ENCODE results near the gene MARCHF3.
"Not testable (repeated sequence)": the region's sequence is repeated elsewhere in the genome, so short reads cannot be mapped to it uniquely, and the experiment has no call there.

MARCHF3 gene

GRCh38 chr5:126917918-126918614, 112.3 kb downstream of the MARCHF3 start:
- DNase-seq (ENCODE audit: low spot score) = peak; percentile 53

GRCh38 chr5:126915496-126915895, 114.9 kb downstream of the MARCHF3 start:
- DNase-seq (ENCODE audit: low spot score) = no peak

DNA sequence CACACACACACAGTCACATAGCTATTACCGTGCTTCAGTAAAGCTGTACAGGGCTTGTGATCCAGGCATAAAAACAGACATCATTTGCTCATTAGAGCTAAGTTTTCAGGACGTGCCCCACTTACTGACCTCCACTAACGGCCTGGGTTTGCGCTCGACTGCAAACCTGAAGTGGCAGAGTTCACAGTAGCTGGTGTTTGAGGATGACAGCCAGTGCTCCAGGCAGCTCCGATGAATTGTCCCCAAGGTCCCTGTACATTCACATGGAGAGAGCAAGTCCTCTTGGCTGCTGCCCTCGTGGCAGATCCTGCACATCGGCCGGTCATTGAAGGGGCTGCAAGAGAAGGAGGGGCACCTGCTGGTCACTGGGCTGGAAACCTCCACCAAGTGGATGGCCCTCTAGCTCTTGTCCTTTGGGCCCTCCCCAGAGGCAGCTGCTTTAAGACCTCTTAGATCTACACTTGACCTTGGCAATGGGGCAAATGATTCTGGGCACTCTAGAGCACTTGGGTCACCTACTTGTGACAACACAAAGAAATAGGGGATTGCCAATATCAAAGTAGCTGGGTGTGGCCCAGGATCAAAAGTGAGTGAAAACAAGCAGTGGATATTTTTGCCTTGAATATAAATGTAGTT, 115.4 kb downstream of the MARCHF3 start:
- no peak for DNase-seq (ENCODE audit: low spot score)

DNA sequence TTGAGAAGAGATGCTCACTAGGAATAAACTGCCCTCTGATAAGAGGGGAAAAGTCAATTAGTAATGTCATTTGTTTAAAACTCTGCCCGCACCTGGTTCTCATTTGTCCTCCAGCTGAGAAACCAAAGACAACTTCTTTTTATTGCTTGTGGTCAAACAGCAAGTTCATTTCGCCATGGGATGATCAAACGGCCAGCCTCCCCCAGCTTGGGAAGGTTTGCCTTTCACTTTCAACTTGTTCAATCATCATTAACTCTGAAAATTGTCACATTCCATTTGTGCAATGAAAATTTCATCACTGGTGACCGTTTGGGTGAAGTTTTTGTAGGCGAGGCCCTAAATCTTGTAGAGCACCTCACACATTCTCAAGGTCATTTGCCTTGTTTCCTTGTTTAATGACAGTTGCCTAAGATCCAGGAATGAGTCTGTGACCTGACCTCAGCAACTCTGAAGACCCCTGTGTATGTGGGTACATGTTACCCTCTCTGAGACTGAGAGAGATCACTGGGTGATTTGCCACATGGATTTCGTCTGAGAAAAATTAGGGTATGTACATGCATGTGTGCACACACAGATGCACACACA, 117.7 kb downstream of the MARCHF3 start:
- no peak for DNase-seq (ENCODE audit: low spot score)

- no peak for DNase-seq (ENCODE audit: low spot score)
Measured at GRCh38 chr5:126911986-126912385, 118.4 kb downstream of the MARCHF3 start.

DNA sequence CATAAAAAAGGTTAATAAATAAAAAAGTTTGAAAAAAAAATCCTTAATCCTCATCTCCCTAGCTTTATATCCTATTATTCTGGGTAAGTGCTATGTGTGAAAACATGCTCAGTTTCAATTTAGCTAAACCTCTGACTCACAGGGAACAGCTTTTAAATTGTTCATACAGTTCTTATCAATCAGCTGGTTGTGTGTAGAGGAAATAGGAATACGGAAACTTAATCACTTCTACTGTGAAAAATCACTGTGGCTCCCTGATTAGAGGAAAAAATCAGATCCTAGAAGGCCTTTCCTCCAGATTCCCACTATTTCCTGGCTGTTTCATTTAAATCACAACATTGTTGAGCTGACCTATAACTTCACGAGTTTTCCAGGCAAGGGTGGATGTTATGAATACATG, 120.5 kb downstream of the MARCHF3 start:
- no peak for DNase-seq (ENCODE audit: low spot score)

DNA sequence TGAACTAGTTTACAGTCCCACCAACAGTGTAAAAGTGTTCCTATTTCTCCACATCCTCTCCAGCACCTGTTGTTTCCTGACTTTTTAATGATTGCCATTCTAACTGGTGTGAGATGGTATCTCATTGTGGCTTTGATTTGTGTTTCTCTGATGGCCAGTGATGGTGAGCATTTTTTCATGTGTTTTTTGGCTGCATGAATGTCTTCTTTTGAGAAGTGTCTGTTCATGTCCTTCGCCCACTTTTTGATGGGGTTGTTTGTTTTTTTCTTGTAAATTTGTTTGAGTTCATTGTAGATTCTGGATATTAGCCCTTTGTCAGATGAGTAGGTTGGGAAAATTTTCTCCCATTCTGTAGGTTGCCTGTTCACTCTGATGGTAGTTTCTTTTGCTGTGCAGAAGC, 126.0 kb downstream of the MARCHF3 start:
- DNase-seq (ENCODE audit: low spot score) = not testable (repeated sequence)

DNA sequence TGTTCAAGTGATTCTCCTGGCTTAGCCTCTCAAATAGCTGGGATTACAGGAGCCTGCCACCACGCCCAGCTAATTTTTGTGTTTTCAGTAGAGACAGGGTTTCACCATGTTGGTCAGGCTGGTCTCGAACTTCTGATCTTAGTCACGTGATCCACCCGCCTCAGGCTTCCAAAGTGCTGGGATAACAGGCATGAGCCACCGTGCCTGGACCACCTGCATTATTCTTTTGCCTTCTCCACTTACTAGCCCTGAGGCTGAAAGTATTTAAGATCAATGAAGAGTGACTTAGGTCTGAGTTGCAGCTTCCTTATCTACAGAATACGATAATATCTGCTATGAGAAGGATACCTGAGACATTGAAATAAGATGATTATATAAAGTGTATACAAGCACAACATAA, 129.6 kb downstream of the MARCHF3 start:
- DNase-seq (ENCODE audit: low spot score) = no peak

DNA sequence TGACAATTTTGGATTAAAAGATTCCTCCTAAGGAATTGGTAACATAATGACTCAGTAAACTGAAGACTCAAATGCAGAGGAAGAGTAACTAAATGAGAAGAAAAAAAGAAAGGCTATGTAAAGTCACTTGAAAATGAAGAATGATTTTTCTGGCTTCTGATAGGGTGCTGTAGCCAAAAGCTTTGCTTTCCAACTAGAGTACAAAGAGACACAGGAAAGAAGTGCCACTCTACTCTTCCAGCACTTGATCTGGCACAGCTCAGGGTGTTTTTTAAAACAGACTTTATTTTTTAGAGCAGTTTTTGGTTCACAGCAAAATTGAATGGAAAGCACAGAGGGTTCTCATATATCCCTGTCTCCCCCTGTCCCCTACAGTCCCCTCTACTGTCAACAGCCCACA, 130.9 kb downstream of the MARCHF3 start:
- no peak for DNase-seq (ENCODE audit: low spot score)

GRCh38 chr5:126897851-126898630, 132.3 kb downstream of the MARCHF3 start:
- DNase-seq (ENCODE audit: low spot score) = no peak

DNA sequence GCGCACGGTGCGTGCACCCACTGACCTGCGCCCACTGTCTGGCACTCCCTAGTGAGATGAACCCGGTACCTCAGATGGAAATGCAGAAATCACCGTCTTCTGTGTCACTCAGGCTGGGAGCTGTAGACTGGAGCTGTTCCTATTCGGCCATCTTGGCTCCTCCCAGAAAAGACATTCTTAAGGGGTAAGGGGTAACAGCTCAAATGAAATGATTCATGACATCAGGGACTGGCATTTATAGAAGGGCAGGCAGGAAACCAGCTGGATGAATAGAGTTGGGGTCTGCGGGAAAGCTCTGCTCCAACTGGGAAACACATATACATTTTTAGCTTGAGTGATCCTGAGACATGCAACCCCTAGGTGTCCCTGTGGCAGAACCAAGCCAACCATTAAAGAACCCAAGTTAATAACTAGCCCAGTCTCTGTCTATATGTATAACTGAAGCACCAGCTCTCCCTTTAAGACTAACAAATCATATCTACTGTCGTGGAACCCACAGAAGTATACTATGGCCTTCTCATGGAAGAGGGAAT, 134.1 kb downstream of the MARCHF3 start:
- no peak for DNase-seq (ENCODE audit: low spot score)

GRCh38 chr5:126895712-126896111, 134.6 kb downstream of the MARCHF3 start:
- not testable (repeated sequence) for DNase-seq (ENCODE audit: low spot score)

GRCh38 chr5:126890414-126890813, 139.9 kb downstream of the MARCHF3 start:
- not testable (repeated sequence) for DNase-seq (ENCODE audit: low spot score)

DNA sequence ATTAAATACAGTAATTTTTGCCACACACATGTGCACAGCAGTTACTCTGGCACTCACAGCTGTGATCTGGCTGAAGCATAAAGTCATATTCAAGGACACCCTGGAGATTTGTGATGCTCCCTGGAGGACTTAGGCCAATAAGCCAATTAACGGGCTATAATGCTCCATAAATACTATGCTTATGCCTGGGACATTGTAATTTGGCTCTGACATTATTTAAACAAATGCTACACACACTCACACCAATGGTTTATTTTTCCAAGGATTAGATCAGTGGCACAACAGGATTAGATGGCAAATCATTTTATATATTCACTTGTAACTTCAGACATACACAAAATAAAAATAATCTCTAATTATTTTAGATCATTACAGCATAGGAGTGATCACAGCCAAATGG, 142.2 kb downstream of the MARCHF3 start:
- no peak for DNase-seq (ENCODE audit: low spot score)

DNA sequence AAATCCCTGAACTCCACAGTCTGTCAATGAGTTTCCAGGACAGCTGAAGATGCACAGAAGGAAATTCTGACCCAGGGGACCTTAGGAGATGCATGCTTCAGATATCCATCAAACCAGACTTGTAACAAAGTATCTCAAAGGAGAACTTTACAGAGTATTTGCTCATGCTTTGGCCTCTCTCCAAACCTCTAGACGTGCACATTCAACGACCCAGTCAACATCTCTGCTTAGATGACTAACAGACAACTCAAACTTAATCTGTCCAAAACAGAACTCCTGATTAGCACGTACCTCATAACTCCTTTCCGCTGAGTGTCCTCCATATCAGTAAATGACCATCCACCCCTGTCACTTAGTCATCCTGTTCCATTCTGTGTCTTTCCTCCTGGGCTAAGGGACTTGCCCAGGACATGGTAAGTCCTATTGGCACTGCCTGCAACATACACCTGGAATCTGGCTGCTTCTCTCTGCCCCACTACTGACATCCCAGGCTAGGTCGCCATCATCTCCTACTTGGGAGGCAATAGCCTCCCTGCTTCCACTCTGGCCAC, 146.0 kb downstream of the MARCHF3 start:
- no peak for DNase-seq (ENCODE audit: low spot score)

DNA sequence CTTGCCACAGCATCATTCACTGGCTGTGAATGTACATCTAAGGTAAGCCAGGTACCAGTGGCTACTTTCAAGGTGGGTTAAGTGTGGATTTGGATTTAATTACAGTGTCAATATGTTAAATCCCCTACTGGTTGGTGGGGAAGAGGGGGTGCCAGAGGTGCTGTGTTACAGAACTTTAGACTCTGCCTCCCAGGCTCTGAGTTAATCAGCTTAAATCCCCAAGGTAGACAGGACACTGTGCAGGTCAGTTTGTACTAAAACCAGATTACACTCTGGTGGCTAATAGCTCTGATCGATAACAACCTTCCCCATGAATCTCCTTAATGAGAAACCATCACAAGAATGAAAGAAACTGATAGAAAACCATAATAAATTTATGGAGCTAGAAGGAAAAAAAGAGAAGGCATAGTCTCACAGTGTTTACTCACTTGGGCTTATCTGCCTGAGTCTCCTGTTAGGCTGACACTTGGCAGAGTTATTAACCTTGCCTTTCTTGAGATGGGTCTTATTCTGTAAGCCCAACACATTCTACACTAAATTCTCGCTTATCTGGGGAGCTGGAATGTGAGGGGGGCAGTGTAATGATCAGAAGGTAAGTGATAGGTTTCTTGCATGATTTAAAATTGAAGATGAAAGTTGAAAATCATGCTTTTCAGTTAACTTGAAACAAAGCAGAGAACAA, 146.7 kb downstream of the MARCHF3 start:
- DNase-seq (ENCODE audit: low spot score) = no peak

- DNase-seq (ENCODE audit: low spot score) = no peak
Measured at GRCh38 chr5:126881821-126882600, 148.3 kb downstream of the MARCHF3 start.

DNA sequence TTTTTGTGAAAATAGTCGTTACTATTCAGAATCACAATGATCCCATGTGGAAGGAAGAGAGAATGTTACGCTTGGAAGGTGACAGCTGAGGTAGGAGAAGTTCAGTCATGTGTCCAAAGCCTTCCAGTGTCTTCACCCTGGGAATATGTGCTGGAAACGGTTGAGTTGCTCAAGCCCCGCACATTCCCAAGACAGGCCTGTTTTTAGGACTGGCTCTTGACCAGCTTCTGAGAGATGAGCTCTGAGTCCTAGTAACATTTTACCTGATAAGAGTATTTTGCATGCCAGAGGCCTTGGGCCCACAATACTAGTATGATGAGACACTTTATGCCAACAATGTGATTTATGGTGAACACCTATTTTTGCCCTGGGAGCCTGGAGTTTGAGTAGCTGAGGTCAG, 151.7 kb downstream of the MARCHF3 start:
- DNase-seq (ENCODE audit: low spot score) = no peak

DNA sequence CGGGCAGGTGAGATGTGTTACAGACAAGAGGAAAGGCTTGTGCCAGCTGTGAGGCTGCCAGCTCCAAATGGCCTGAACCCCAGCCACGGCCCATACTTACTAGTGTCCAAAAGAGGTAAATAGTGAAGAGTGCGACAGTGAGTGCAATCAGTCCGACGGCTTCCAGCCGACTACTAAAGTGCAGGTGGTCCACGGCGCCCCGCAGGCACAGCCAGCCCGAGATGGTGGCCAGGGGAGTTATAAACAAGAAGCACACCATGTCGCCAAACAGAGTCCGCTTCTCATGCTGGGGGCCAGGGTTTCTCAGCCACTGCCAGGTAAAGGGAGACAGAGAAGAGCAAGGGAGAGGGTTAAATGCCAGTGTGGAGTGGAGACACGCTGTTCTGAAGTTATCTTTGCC, 152.3 kb downstream of the MARCHF3 start:
- no peak for DNase-seq (ENCODE audit: low spot score)

DNA sequence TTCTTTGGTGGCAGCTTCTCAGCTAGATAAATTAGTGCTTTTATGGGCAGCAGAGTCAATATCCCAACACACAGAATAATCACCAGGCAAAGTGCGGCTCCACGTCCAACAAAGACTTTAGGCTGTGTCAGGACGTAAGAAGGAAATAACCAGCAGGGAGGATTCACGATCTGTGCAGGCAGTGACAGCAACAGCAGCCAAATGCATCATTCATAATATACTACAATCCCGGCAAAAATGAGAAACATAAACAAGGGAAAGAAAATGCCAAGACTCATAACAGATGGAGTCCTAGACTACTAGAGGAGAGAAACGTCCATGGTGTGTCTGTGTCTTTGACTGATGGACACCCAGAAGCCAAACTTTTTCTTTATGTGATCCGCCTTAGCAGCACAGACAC, 152.8 kb downstream of the MARCHF3 start:
- no peak for DNase-seq (ENCODE audit: low spot score)

- no peak for DNase-seq (ENCODE audit: low spot score)
Measured at GRCh38 chr5:126875303-126875785, 155.0 kb downstream of the MARCHF3 start.
